SK-N-MC (cell line): Measurements from ENCODE around the gene KIAA1191.

Experiments
- EZH2 ChIP-seq: fragments of 200-600 bp; sonication (generic); IDR thresholded peaks from one replicate; pipeline ENCODE4 v1.6.1; 2017; ENCODE audit warnings: antibody characterized with exemption
- FOXP2 ChIP-seq: optimal IDR thresholded peaks from 2 replicates; pipeline ENCODE3; 2011; ENCODE audit warnings: mild to moderate bottlenecking, moderate library complexity; ENCODE audit not compliant: insufficient read depth; ENCODE audit errors: extremely low read length, control extremely low read depth
- POLR2AphosphoS5 ChIP-seq: IDR thresholded peaks from 2 replicates; pipeline ENCODE4 v1.6.1; 2012; ENCODE audit warnings: mild to moderate bottlenecking, low read depth, low read length, borderline replicate concordance

GRCh38 chr5:176368726-176369125 lies 7.2 kb upstream of the KIAA1191 start:
- no peak for TF ChIP-seq POLR2AphosphoS5
- no peak for TF ChIP-seq EZH2
- no peak for TF ChIP-seq FOXP2
